HG02852 (cell line): ENCODE results near the gene SIK2.

Source experiments
- ATAC-seq: cut with Tn5 transposase; IDR thresholded peaks from one replicate; pipeline ENCODE4 v1.9.1; 2021; ENCODE audit warnings: mild to moderate bottlenecking, moderate library complexity; ENCODE audit not compliant: unreplicated experiment

Gene SIK2

GRCh38 chr11:111778047-111778558 lies 175.9 kb downstream of the SIK2 start:
- ATAC-seq: no peak

- no peak for ATAC-seq
Measured at GRCh38 chr11:111779118-111779517, 176.9 kb downstream of the SIK2 start.
